Ishikawa (cell line): Measurements from ENCODE around the gene ASAP3.

Experiments used
- CEBPB ChIP-seq: IDR thresholded peaks from 2 replicates; pipeline ENCODE4 v1.6.1; 2012
- CREB1 ChIP-seq: IDR thresholded peaks from 2 replicates; pipeline ENCODE4 v1.6.1; 2012; ENCODE audit warnings: low read depth
- EGR1 ChIP-seq: IDR thresholded peaks from 2 replicates; pipeline ENCODE4 v1.6.1; 2012
- EP300 ChIP-seq: IDR thresholded peaks from 2 replicates; pipeline ENCODE4 v1.6.1; 2012; ENCODE audit warnings: borderline replicate concordance
- FOXM1 ChIP-seq: IDR thresholded peaks from 2 replicates; pipeline ENCODE4 v1.6.1; 2012; ENCODE audit warnings: low read depth, borderline replicate concordance
- NFIC ChIP-seq: IDR thresholded peaks from 2 replicates; pipeline ENCODE4 v1.6.1; 2012
- RAD21 ChIP-seq: IDR thresholded peaks from 2 replicates; pipeline ENCODE4 v1.6.1; 2012; ENCODE audit warnings: low read depth
- REST ChIP-seq: IDR thresholded peaks from 2 replicates; pipeline ENCODE4 v1.6.1; 2012; ENCODE audit warnings: low read depth, mild to moderate bottlenecking
- TAF1 ChIP-seq: IDR thresholded peaks from 2 replicates; pipeline ENCODE4 v1.6.1; 2012; ENCODE audit warnings: low read depth, mild to moderate bottlenecking
- TCF12 ChIP-seq: IDR thresholded peaks from 2 replicates; pipeline ENCODE4 v1.6.1; 2012; ENCODE audit warnings: low read depth
- TEAD4 ChIP-seq: IDR thresholded peaks from 2 replicates; pipeline ENCODE4 v1.6.1; 2012
- YY1 ChIP-seq: IDR thresholded peaks from 2 replicates; pipeline ENCODE4 v1.6.1; 2012; ENCODE audit warnings: low read depth
- ZBTB7A ChIP-seq: IDR thresholded peaks from 2 replicates; pipeline ENCODE4 v1.6.1; 2012; ENCODE audit warnings: low read depth
- TF ChIP-seq, protein P1 (sequence below): IDR thresholded peaks from 2 replicates; pipeline ENCODE4 v1.6.1; 2012
- TF ChIP-seq, protein P2 (sequence below): IDR thresholded peaks from 2 replicates; pipeline ENCODE4 v1.6.1; 2012

ASAP3 gene

GRCh38 chr1:23450894-23451293 is 33.1 kb downstream of the ASAP3 start:
- TF ChIP-seq NFIC (no peak), EP300 (no peak), TAF1 (no peak), CREB1 (no peak), RAD21 (no peak), EGR1 (no peak), YY1 (no peak), CEBPB (no peak), FOXM1 (no peak), TCF12 (no peak), REST (no peak), TEAD4 (no peak), ZBTB7A (no peak)
- TF ChIP-seq, protein P1, sequence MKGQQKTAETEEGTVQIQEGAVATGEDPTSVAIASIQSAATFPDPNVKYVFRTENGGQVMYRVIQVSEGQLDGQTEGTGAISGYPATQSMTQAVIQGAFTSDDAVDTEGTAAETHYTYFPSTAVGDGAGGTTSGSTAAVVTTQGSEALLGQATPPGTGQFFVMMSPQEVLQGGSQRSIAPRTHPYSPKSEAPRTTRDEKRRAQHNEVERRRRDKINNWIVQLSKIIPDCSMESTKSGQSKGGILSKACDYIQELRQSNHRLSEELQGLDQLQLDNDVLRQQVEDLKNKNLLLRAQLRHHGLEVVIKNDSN = no peak
- TF ChIP-seq, protein P2, sequence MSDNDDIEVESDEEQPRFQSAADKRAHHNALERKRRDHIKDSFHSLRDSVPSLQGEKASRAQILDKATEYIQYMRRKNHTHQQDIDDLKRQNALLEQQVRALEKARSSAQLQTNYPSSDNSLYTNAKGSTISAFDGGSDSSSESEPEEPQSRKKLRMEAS = no peak

GRCh38 chr1:23449958-23450357 is 34.0 kb downstream of the ASAP3 start:
- no peak for TF ChIP-seq ZBTB7A
- no peak for TF ChIP-seq EGR1
- no peak for TF ChIP-seq TCF12
- TF ChIP-seq TEAD4 = no peak
- TF ChIP-seq, protein P2 = no peak
- no peak for TF ChIP-seq FOXM1
- TF ChIP-seq, protein P1 = no peak
- no peak for TF ChIP-seq REST
- no peak for TF ChIP-seq CREB1
- no peak for TF ChIP-seq CEBPB
- TF ChIP-seq TAF1 = no peak
- TF ChIP-seq NFIC = no peak
- no peak for TF ChIP-seq EP300
- no peak for TF ChIP-seq RAD21

GRCh38 chr1:23449306-23449705 is 34.7 kb downstream of the ASAP3 start:
- TF ChIP-seq EGR1 (no peak), CEBPB (no peak)
- TF ChIP-seq, protein P1 = no peak

- no peak for TF ChIP-seq EP300
- no peak for TF ChIP-seq RAD21
- no peak for TF ChIP-seq CEBPB
- no peak for TF ChIP-seq YY1
- no peak for TF ChIP-seq ZBTB7A
- no peak for TF ChIP-seq REST
- no peak for TF ChIP-seq NFIC
- no peak for TF ChIP-seq TEAD4
- TF ChIP-seq, protein P2 = no peak
- TF ChIP-seq, protein P1 = no peak
- no peak for TF ChIP-seq TAF1
- TF ChIP-seq FOXM1 = no peak
- no peak for TF ChIP-seq CREB1
- no peak for TF ChIP-seq EGR1
- no peak for TF ChIP-seq TCF12
These were observed 35.1 kb downstream of the ASAP3 start for GRCh38 chr1:23448846-23449245.
